ENCODE data around the gene ADGRG4. TPM values are rescaled to one million over a fixed set of nuclear protein-coding genes. Genes with fewer than 3 reads are reported as not detected.

The ADGRG4 gene
- total RNA-seq, 1 donor from 2014 or later, result not detected

DNA sequence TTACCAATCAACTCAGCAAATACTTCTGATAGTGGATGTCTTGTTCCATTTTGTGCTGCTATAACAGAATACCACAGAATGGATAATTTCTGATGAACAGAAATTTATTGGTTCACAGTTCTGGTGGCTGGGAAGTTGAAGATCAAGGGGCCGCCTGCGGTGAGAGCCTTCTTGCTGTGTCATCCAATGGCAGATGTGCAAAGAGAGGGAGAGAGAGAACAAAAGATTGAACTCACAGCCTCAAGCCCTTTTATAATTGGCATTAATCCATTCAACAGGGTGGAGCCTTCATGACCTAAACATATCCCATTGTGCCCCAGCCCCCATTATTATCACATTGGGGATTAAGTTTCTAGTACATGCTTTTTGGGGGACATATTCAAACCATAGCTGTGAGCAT, 86.1 kb downstream of the ADGRG4 start:
- TF ChIP-seq CTCF (IDR thresholded peaks at IDR 0.05; ENCODE audit: partially characterized antibody, unreplicated experiment), result no peak
- Mint-ChIP-seq H3K27me3 (ENCODE audit: unreplicated experiment) (peaks cover 2% of the 10 kb centered on the region), H3K4me3 (ENCODE audit: unreplicated experiment) (no peak overlapping the region), H3K4me1 (ENCODE audit: low read depth, unreplicated experiment) (no peaks in the 10 kb centered on the region), H3K9me3 (ENCODE audit: unreplicated experiment) (no peaks in the 10 kb centered on the region), H3K27ac (ENCODE audit: unreplicated experiment) (no peak overlapping the region), H3K36me3 (ENCODE audit: unreplicated experiment) (no peaks in the 10 kb centered on the region)
- DNase-seq, result no peak

DNA sequence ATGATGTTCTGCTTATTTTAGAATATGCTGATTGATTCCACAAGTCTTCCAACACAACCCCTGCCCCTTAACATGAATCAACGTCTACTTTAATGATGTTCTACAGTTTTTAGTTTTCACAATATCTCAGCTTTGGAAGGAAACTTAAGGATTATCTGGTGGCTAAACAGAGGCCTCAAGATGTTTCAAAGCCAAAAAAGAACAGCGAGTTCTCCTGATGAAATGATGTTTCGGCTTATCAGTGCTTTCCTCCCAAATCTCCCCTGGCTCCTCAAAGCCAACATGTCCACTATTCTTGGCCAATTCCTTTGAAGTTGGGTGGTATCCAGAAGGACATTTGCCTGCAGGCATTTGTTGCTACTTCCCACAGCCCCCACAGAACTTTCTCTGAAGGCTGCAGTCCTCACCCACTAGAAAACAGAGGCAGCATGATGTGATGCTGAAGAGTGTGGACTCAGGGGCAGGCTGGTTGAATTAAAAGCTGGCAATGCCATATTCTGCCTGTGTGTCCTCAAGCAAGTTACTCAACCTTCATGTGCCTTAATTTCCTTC, 87.3 kb downstream of the ADGRG4 start:
- no peak for TF ChIP-seq CTCF (IDR thresholded peaks at IDR 0.05; ENCODE audit: partially characterized antibody, unreplicated experiment)
- H3K4me3 Mint-ChIP-seq (ENCODE audit: unreplicated experiment), result no peak overlapping the region
- H3K27me3 Mint-ChIP-seq (ENCODE audit: unreplicated experiment), result peaks cover 2% of the 10 kb centered on the region
- H3K4me1 Mint-ChIP-seq (ENCODE audit: low read depth, unreplicated experiment), result no peaks in the 10 kb centered on the region
- H3K27ac Mint-ChIP-seq (ENCODE audit: unreplicated experiment), result no peak overlapping the region
- no peak for DNase-seq
- H3K36me3 Mint-ChIP-seq (ENCODE audit: unreplicated experiment), result no peaks in the 10 kb centered on the region
- H3K9me3 Mint-ChIP-seq (ENCODE audit: unreplicated experiment), result no peaks in the 10 kb centered on the region

GRCh38 chrX:136390921-136391320, 90.2 kb downstream of the ADGRG4 start:
- no peaks in the 10 kb centered on the region for H3K9me3 Mint-ChIP-seq (ENCODE audit: unreplicated experiment)
- peaks cover 2% of the 10 kb centered on the region for H3K27me3 Mint-ChIP-seq (ENCODE audit: unreplicated experiment)
- DNase-seq, result no peak
- no peaks in the 10 kb centered on the region for H3K36me3 Mint-ChIP-seq (ENCODE audit: unreplicated experiment)
- H3K4me3 Mint-ChIP-seq (ENCODE audit: unreplicated experiment), result no peak overlapping the region
- H3K4me1 Mint-ChIP-seq (ENCODE audit: low read depth, unreplicated experiment), result no peaks in the 10 kb centered on the region
- TF ChIP-seq CTCF (IDR thresholded peaks at IDR 0.05; ENCODE audit: partially characterized antibody, unreplicated experiment), result no peak
- no peak overlapping the region for H3K27ac Mint-ChIP-seq (ENCODE audit: unreplicated experiment)

- Mint-ChIP-seq H3K4me1 (ENCODE audit: low read depth, unreplicated experiment) (no peaks in the 10 kb centered on the region), H3K27ac (ENCODE audit: unreplicated experiment) (no peak overlapping the region), H3K4me3 (ENCODE audit: unreplicated experiment) (no peak overlapping the region), H3K27me3 (ENCODE audit: unreplicated experiment) (no peaks in the 10 kb centered on the region), H3K9me3 (ENCODE audit: unreplicated experiment) (no peaks in the 10 kb centered on the region), H3K36me3 (ENCODE audit: unreplicated experiment) (no peaks in the 10 kb centered on the region)
- TF ChIP-seq CTCF (IDR thresholded peaks at IDR 0.05; ENCODE audit: partially characterized antibody, unreplicated experiment), result no peak
- no peak for DNase-seq
These were observed 94.5 kb downstream of the ADGRG4 start for GRCh38 chrX:136395271-136395670.

DNA sequence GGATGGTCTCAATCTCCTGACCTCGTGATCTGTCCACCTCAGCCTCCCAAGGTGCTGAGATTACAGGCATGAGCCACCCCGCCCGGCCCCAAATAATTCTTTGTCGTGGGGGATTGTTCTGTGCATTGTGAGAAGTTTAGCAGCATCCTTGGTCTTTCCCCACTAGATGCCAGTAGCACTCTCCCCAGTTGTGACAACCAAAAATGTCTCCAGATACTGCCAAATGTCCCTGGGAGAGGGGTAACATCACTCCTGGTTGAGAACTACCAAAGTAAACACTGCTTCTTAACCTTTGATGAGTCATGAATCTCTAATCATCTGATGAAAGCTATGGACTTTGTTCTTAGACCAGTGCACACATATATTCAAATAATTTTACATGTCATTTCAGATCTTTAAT, 96.2 kb downstream of the ADGRG4 start:
- Mint-ChIP-seq H3K27ac (ENCODE audit: unreplicated experiment) (no peak overlapping the region), H3K4me3 (ENCODE audit: unreplicated experiment) (no peak overlapping the region), H3K9me3 (ENCODE audit: unreplicated experiment) (no peaks in the 10 kb centered on the region), H3K4me1 (ENCODE audit: low read depth, unreplicated experiment) (no peaks in the 10 kb centered on the region), H3K27me3 (ENCODE audit: unreplicated experiment) (no peaks in the 10 kb centered on the region), H3K36me3 (ENCODE audit: unreplicated experiment) (no peaks in the 10 kb centered on the region)
- no peak for TF ChIP-seq CTCF (IDR thresholded peaks at IDR 0.05; ENCODE audit: partially characterized antibody, unreplicated experiment)
- no peak for DNase-seq
